NCI-H2107 (cell line): ENCODE measurements around the gene LZTR1.

ENCODE experiments used
- DNase-seq: peaks from one replicate; lab custom pipeline; 2025; lab: John Stamatoyannopoulos, UW

LZTR1 gene

GRCh38 chr22:20951151-20951931, 30.8 kb upstream of the LZTR1 start:
- DNase-seq, result no peak

- DNase-seq, result no peak
Observed at GRCh38 chr22:20951932-20952380, 30.1 kb upstream of the LZTR1 start.

GRCh38 chr22:20952544-20953341, 29.4 kb upstream of the LZTR1 start:
- DNase-seq, result no peak

- DNase-seq, result no peak
Observed at GRCh38 chr22:20953342-20953608, 28.8 kb upstream of the LZTR1 start.

- DNase-seq, result no peak
Observed at GRCh38 chr22:20953668-20954500, 28.2 kb upstream of the LZTR1 start.

- DNase-seq, result no peak
Observed at GRCh38 chr22:20955548-20955947, 26.5 kb upstream of the LZTR1 start.

- no peak for DNase-seq
Observed at GRCh38 chr22:20956258-20957101, 25.6 kb upstream of the LZTR1 start.

GRCh38 chr22:20957102-20957682, 24.9 kb upstream of the LZTR1 start:
- DNase-seq, result no peak

GRCh38 chr22:20957683-20958431, 24.2 kb upstream of the LZTR1 start:
- no peak for DNase-seq

GRCh38 chr22:20959578-20960461, 22.3 kb upstream of the LZTR1 start:
- DNase-seq, result no peak

- no peak for DNase-seq
Observed at GRCh38 chr22:20960609-20961008, 21.5 kb upstream of the LZTR1 start.

GRCh38 chr22:20962491-20962945, 19.6 kb upstream of the LZTR1 start:
- DNase-seq, result no peak

- DNase-seq, result no peak
Observed at GRCh38 chr22:20963201-20964052, 18.7 kb upstream of the LZTR1 start.

GRCh38 chr22:20964090-20964798, 17.9 kb upstream of the LZTR1 start:
- DNase-seq, result no peak

GRCh38 chr22:20964799-20965103, 17.3 kb upstream of the LZTR1 start:
- DNase-seq, result no peak

- no peak for DNase-seq
Observed at GRCh38 chr22:20965104-20965887, 16.8 kb upstream of the LZTR1 start.
